ENCODE measurements around the gene SFXN2.
A peak's percentile ranks its signal among the peaks of the same experiment; 100 is the strongest.
"Not testable (repeated sequence)": the region's sequence is repeated elsewhere in the genome, so short reads cannot be mapped to it uniquely, and the experiment has no call there.

Gene SFXN2

GRCh38 chr10:102675666-102676533, 38.5 kb upstream of the SFXN2 start:
- TF ChIP-seq POLR2A (IDR thresholded peaks at IDR 0.05; ENCODE audit: low read length) = no peak
- no peak for DNase-seq

- TF ChIP-seq GATA1 (IDR thresholded peaks at IDR 0.05; ENCODE audit: low read depth, low read length) = no peak
- no peak for TF ChIP-seq POLR2A (IDR thresholded peaks at IDR 0.05; ENCODE audit: low read length)
- no peak for DNase-seq
These were observed 37.7 kb upstream of the SFXN2 start for GRCh38 chr10:102676534-102677315.

GRCh38 chr10:102677331-102678067, 36.9 kb upstream of the SFXN2 start:
- DNase-seq = no peak
- no peak for TF ChIP-seq GATA1 (IDR thresholded peaks at IDR 0.05; ENCODE audit: low read depth, low read length)
- no peak for TF ChIP-seq POLR2A (IDR thresholded peaks at IDR 0.05; ENCODE audit: low read length)

GRCh38 chr10:102678068-102678400, 36.4 kb upstream of the SFXN2 start:
- TF ChIP-seq GATA1 (IDR thresholded peaks at IDR 0.05; ENCODE audit: low read depth, low read length) (no peak), POLR2A (IDR thresholded peaks at IDR 0.05; ENCODE audit: low read length) (no peak)
- DNase-seq = no peak

GRCh38 chr10:102678842-102679289, 35.6 kb upstream of the SFXN2 start:
- TF ChIP-seq GATA1 (IDR thresholded peaks at IDR 0.05; ENCODE audit: low read depth, low read length) (no peak), POLR2A (IDR thresholded peaks at IDR 0.05; ENCODE audit: low read length) (no peak)
- peak; percentile 74 to 77 for DNase-seq

- DNase-seq = no peak
- no peak for TF ChIP-seq GATA1 (IDR thresholded peaks at IDR 0.05; ENCODE audit: low read depth, low read length)
- TF ChIP-seq POLR2A (IDR thresholded peaks at IDR 0.05; ENCODE audit: low read length) = no peak
These were observed 34.8 kb upstream of the SFXN2 start for GRCh38 chr10:102679596-102679995.

GRCh38 chr10:102681696-102682095, 32.7 kb upstream of the SFXN2 start:
- TF ChIP-seq POLR2A (IDR thresholded peaks at IDR 0.05; ENCODE audit: low read length) (no peak), GATA1 (IDR thresholded peaks at IDR 0.05; ENCODE audit: low read depth, low read length) (no peak)
- DNase-seq = no peak

- DNase-seq = no peak
- TF ChIP-seq POLR2A (IDR thresholded peaks at IDR 0.05; ENCODE audit: low read length) = no peak
- no peak for TF ChIP-seq GATA1 (IDR thresholded peaks at IDR 0.05; ENCODE audit: low read depth, low read length)
These were observed 32.0 kb upstream of the SFXN2 start for GRCh38 chr10:102682416-102682815.

- DNase-seq = no peak
- TF ChIP-seq POLR2A (IDR thresholded peaks at IDR 0.05; ENCODE audit: low read length) = no peak
- no peak for TF ChIP-seq GATA1 (IDR thresholded peaks at IDR 0.05; ENCODE audit: low read depth, low read length)
These were observed 31.5 kb upstream of the SFXN2 start for GRCh38 chr10:102682981-102683380.

- TF ChIP-seq POLR2A (IDR thresholded peaks at IDR 0.05; ENCODE audit: low read length) = no peak
- TF ChIP-seq GATA1 (IDR thresholded peaks at IDR 0.05; ENCODE audit: low read depth, low read length) = no peak
These were observed 30.7 kb upstream of the SFXN2 start for GRCh38 chr10:102683736-102684135.

GRCh38 chr10:102691285-102692066, 23.0 kb upstream of the SFXN2 start:
- DNase-seq = no peak
- no peak for TF ChIP-seq GATA1 (IDR thresholded peaks at IDR 0.05; ENCODE audit: low read depth, low read length)
- TF ChIP-seq POLR2A (IDR thresholded peaks at IDR 0.05; ENCODE audit: low read length) = no peak

More at GRCh38 chr10:102683736-102684135, 30.7 kb upstream of the SFXN2 start:
- no peak for DNase-seq

GRCh38 chr10:102695401-102695800, 19.0 kb upstream of the SFXN2 start:
- not testable (repeated sequence) for DNase-seq

- no peak for DNase-seq
- TF ChIP-seq GATA1 (IDR thresholded peaks at IDR 0.05; ENCODE audit: low read depth, low read length) (no peak), POLR2A (IDR thresholded peaks at IDR 0.05; ENCODE audit: low read length) (no peak)
These were observed 17.7 kb upstream of the SFXN2 start for GRCh38 chr10:102696736-102697135.

Data from erythroblast (primary cell).